HG02840 (cell line): ENCODE results near the gene OXNAD1.
A peak's percentile ranks its signal among the peaks of the same experiment; 100 is the strongest.

Source experiments
- ATAC-seq: cut with Tn5 transposase; IDR thresholded peaks from one replicate; pipeline ENCODE4 v1.9.1; 2021; ENCODE audit warnings: mild to moderate bottlenecking, moderate library complexity, moderate number of reproducible peaks; ENCODE audit not compliant: unreplicated experiment, low FRiP score

Gene OXNAD1

GRCh38 chr3:16264708-16265454 is at the start of gene OXNAD1, which contains the start of gene DPH3:
OXNAD1 (plus strand) TSS chr3:16265212; CDS start chr3:16270953, 5,741 bp downstream.
DPH3 (minus strand) TSS chr3:16264943; CDS start chr3:16264876, 67 bp downstream.
- peak; percentile 98 for ATAC-seq

- no peak for ATAC-seq
Measured at GRCh38 chr3:16216373-16216935, 48.6 kb upstream of the OXNAD1 start.

GRCh38 chr3:16219777-16220176 is 45.2 kb upstream of the OXNAD1 start:
- no peak for ATAC-seq

GRCh38 chr3:16221990-16222389 is 43.0 kb upstream of the OXNAD1 start:
- ATAC-seq, result no peak

- ATAC-seq, result no peak
Measured at GRCh38 chr3:16222547-16222946, 42.5 kb upstream of the OXNAD1 start.

GRCh38 chr3:16224325-16224724 is 40.7 kb upstream of the OXNAD1 start:
- ATAC-seq, result no peak

- ATAC-seq, result no peak
Measured at GRCh38 chr3:16227566-16227965, 37.4 kb upstream of the OXNAD1 start.

- ATAC-seq, result no peak
Measured at GRCh38 chr3:16229681-16230080, 35.3 kb upstream of the OXNAD1 start.

- ATAC-seq, result no peak
Measured at GRCh38 chr3:16231983-16232382, 33.0 kb upstream of the OXNAD1 start.

GRCh38 chr3:16233806-16234205 is 31.2 kb upstream of the OXNAD1 start:
- no peak for ATAC-seq

- no peak for ATAC-seq
Measured at GRCh38 chr3:16234281-16234680, 30.7 kb upstream of the OXNAD1 start.

GRCh38 chr3:16236030-16236639 is 28.9 kb upstream of the OXNAD1 start:
- ATAC-seq, result no peak

- no peak for ATAC-seq
Measured at GRCh38 chr3:16236856-16237393, 28.1 kb upstream of the OXNAD1 start.

- ATAC-seq, result no peak
Measured at GRCh38 chr3:16239086-16239770, 25.8 kb upstream of the OXNAD1 start.

- no peak for ATAC-seq
Measured at GRCh38 chr3:16239780-16240179, 25.2 kb upstream of the OXNAD1 start.

GRCh38 chr3:16240229-16241023 is 24.6 kb upstream of the OXNAD1 start:
- ATAC-seq, result no peak

- ATAC-seq, result no peak
Measured at GRCh38 chr3:16241225-16241624, 23.8 kb upstream of the OXNAD1 start.

GRCh38 chr3:16242177-16242576 is 22.8 kb upstream of the OXNAD1 start:
- no peak for ATAC-seq

- no peak for ATAC-seq
Measured at GRCh38 chr3:16243706-16244490, 21.1 kb upstream of the OXNAD1 start.
